Mesenchymal stem cell (in vitro differentiated cells and primary cell): ENCODE results near the gene PALD1.

ENCODE experiments used
- DNase-seq: peaks from one replicate; pipeline ENCODE4 v3.0.0-alpha.2; 2013
- H2AFZ ChIP-seq: one replicate; pipeline ENCODE4 v1.6.1; 2013; ENCODE audit warnings: low read depth, mild to moderate bottlenecking, control low read depth, inconsistent platforms, low read length, moderate library complexity
- H2AK5ac ChIP-seq: 2 replicates; pipeline ENCODE4 v1.6.1; 2013; ENCODE audit warnings: low read length, moderate library complexity, mild to moderate bottlenecking, inconsistent platforms; ENCODE audit not compliant: severe bottlenecking
- H2BK120ac ChIP-seq: one replicate; pipeline ENCODE4 v1.6.1; 2013; ENCODE audit warnings: low read depth, mild to moderate bottlenecking, inconsistent platforms, low read length, moderate library complexity
- H2BK12ac ChIP-seq, 2 experiments: one replicate each; pipeline ENCODE4 v1.6.1; 2013; ENCODE audit warnings: inconsistent platforms in 2 of 2, low read length in 2 of 2, mild to moderate bottlenecking in 2 of 2, moderate library complexity in 2 of 2, control low read depth in 1 of 2
- H2BK15ac ChIP-seq: one replicate; pipeline ENCODE4 v1.6.1; 2013; ENCODE audit warnings: mild to moderate bottlenecking, low read depth, inconsistent platforms; ENCODE audit not compliant: poor library complexity, severe bottlenecking
- H2BK5ac ChIP-seq: 2 replicates; pipeline ENCODE4 v1.6.1; 2013; ENCODE audit warnings: low read depth, mild to moderate bottlenecking, low read length, control low read depth, inconsistent platforms; ENCODE audit not compliant: poor library complexity, severe bottlenecking
- H3K14ac ChIP-seq, 2 experiments: one replicate each; pipeline ENCODE4 v1.6.1; 2013; ENCODE audit warnings: inconsistent platforms in 2 of 2, low read length in 2 of 2, control low read depth in 1 of 2, mild to moderate bottlenecking in 1 of 2, moderate library complexity in 1 of 2
- H3K18ac ChIP-seq, 2 experiments: one replicate each; pipeline ENCODE4 v1.6.1; 2013; ENCODE audit warnings: inconsistent platforms in 2 of 2, low read length in 2 of 2, control low read depth in 1 of 2, low read depth in 1 of 2, mild to moderate bottlenecking in 1 of 2
- H3K23ac ChIP-seq, 2 experiments: one replicate each; pipeline ENCODE4 v1.6.1; 2013; ENCODE audit warnings: inconsistent platforms in 2 of 2, low read length in 2 of 2, mild to moderate bottlenecking in 2 of 2, moderate library complexity in 2 of 2, control low read depth in 1 of 2
- H3K27ac ChIP-seq: 2 replicates; pipeline ENCODE4 v1.5.1; 2013; ENCODE audit warnings: mild to moderate bottlenecking, moderate library complexity, low read length, control low read depth, inconsistent platforms; ENCODE audit not compliant: poor library complexity, severe bottlenecking
- H3K27me3 ChIP-seq, 2 experiments: 2 replicates each; pipeline versions ENCODE4 v1.6.1 to v1.7.0; 2013; ENCODE audit warnings: low read length in 2 of 2, mild to moderate bottlenecking in 2 of 2, moderate library complexity in 2 of 2, control low read depth in 1 of 2, inconsistent platforms in 1 of 2; ENCODE audit not compliant: control insufficient read depth in 1 of 2, insufficient read depth in 1 of 2
- H3K36me3 ChIP-seq, 2 experiments: 2 replicates each; pipeline versions ENCODE4 v1.6.1 to v1.7.0; 2013; ENCODE audit warnings: low read length in 2 of 2, control low read depth in 1 of 2, inconsistent platforms in 1 of 2, low read depth in 1 of 2, mild to moderate bottlenecking in 1 of 2; ENCODE audit not compliant: insufficient read depth in 2 of 2, control insufficient read depth in 1 of 2
- H3K4ac ChIP-seq, 2 experiments: one replicate each; pipeline ENCODE4 v1.6.1; 2013; ENCODE audit warnings: inconsistent platforms in 2 of 2, low read length in 2 of 2, mild to moderate bottlenecking in 2 of 2, moderate library complexity in 2 of 2, control low read depth in 1 of 2, low read depth in 1 of 2
- H3K4me1 ChIP-seq: 2 replicates; pipeline ENCODE4 v1.6.1; 2013; ENCODE audit warnings: low read depth, low read length, control low read depth; ENCODE audit not compliant: control insufficient read depth, insufficient read depth
- H3K4me2 ChIP-seq: 2 replicates; pipeline ENCODE4 v1.6.1; 2013; ENCODE audit warnings: low read length, mild to moderate bottlenecking, inconsistent platforms; ENCODE audit not compliant: poor library complexity, severe bottlenecking
- H3K4me3 ChIP-seq, 2 experiments: 2 replicates each; pipeline versions ENCODE4 v1.5.1 to v1.7.0; 2013; ENCODE audit warnings: low read length in 2 of 2, mild to moderate bottlenecking in 2 of 2, control low read depth in 1 of 2, low read depth in 1 of 2; ENCODE audit not compliant: insufficient read depth in 1 of 2
- H3K79me1 ChIP-seq: replicated peaks from 2 replicates; pipeline ENCODE4 v1.6.1; 2013; ENCODE audit warnings: mild to moderate bottlenecking, control low read depth, low read length, inconsistent platforms; ENCODE audit not compliant: poor library complexity, severe bottlenecking
- H3K9ac ChIP-seq: 2 replicates; pipeline ENCODE4 v1.7.0; 2013; ENCODE audit warnings: mild to moderate bottlenecking, low read length, moderate library complexity
- H3K9me3 ChIP-seq: 2 replicates; pipeline ENCODE4 v1.7.0; 2013; ENCODE audit warnings: mild to moderate bottlenecking, low read length; ENCODE audit not compliant: control insufficient read depth
- H4K8ac ChIP-seq: one replicate; pipeline ENCODE4 v1.6.1; 2013; ENCODE audit warnings: inconsistent platforms, mild to moderate bottlenecking, low read length, moderate library complexity
- H4K91ac ChIP-seq: one replicate; pipeline ENCODE4 v1.6.1; 2013; ENCODE audit warnings: mild to moderate bottlenecking, low read length, inconsistent platforms
- WGBS: methylation state at CpG from one replicate; pipeline ENCODE4 v1.1.7; 2013; ENCODE audit warnings: mixed read lengths; 5-methylcytosine and 5-hydroxymethylcytosine counted together

The PALD1 gene

DNA sequence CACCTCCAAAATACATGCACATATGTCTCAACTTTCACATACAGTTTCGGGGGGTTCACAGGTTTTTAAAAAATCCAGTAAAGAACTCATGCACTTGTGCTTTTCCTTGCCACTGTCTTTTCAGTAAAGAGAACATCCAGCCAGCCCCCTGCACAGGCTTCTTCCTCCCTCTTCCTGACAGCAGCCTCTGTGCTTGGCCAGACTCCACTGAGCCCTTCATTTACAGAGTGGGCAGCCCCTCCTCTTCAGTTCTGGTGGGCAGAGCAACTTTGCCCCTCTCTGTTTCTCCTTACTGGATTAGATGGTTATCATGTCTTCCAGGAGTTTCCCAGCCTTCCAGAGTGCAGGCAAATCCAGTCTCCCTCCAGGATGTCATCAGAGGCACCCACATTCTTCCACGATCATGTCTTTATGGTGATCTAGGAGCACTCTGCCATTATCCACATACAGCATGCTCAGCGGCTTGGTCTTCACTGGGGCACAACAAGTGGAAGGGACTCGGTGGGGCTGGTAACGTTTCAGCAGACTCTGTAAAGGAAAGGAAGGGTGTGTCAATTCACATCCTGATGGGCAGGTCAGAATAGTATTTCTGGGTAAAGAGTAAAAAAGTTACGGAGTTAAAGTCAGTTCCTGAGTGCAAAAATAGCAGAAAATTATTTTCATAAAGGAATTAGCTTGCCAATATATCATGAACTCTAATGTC, 45.9 kb upstream of the PALD1 start:
- H2BK12ac ChIP-seq: no peak overlapping the region
- no peak overlapping the region for H3K4me3 ChIP-seq
- H3K27me3 ChIP-seq: peaks cover 3% of the 10 kb centered on the region in 2 experiments
- no peaks in the 10 kb centered on the region for H3K4me1 ChIP-seq
- H3K36me3 ChIP-seq: peaks cover 30 to 37% of the 10 kb centered on the region in 2 experiments
- H2BK15ac ChIP-seq: no peak overlapping the region
- H3K4me2 ChIP-seq: no peak overlapping the region
- H3K9me3 ChIP-seq: no peaks in the 10 kb centered on the region
- no peak overlapping the region for H3K14ac ChIP-seq
- no peak overlapping the region for H2AK5ac ChIP-seq
- H3K27ac ChIP-seq: no peak overlapping the region
- no peak overlapping the region for H3K9ac ChIP-seq
- H3K79me1 ChIP-seq: peaks cover 2% of the 10 kb centered on the region
- DNase-seq: no peak
- no peak overlapping the region for H4K91ac ChIP-seq
- no peak overlapping the region for H4K8ac ChIP-seq
- no peak overlapping the region for H2BK120ac ChIP-seq
- no peak overlapping the region for H2BK5ac ChIP-seq
- H3K18ac ChIP-seq: no peak overlapping the region
- H2AFZ ChIP-seq: no peak overlapping the region
- WGBS: 95% methylated on average over 6 of the region's 6 CpGs
- H3K4ac ChIP-seq: no peak overlapping the region
- H3K23ac ChIP-seq: no peak overlapping the region

DNA sequence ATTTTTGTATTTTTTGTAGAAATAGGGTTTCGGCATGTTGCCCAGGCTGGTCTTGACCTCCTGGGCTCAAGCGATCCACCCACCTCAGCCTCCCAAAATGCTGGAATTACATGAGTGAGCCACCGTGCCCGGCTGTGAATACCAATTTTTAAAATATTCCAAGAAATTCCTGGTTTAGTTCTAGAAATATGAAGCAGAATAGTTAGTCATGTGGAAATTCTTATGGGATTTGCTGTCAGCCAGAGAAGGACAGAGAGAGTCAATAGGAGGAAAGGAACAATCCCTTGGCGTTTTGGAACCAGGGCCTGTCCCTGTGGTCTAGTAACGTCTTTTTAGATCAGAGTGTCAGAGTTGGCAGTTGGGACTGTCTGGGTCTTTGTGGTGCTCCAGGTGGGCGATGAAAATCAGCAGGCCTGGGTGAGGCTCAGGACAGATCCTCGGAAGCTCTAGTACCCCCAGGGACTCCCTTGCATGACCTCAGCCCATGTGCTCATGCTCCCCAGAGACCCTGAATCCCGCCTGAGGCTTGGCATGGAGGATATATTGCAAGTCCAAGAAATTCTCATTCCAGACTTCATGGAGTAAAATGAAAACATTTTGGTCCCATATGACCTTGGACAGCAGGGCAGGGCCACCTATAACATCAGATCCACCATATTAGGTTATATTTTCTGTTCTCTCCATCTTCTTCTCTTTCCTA, 44.8 kb upstream of the PALD1 start:
- no peak overlapping the region for H3K14ac ChIP-seq
- no peak overlapping the region for H4K8ac ChIP-seq
- H3K9me3 ChIP-seq: no peaks in the 10 kb centered on the region
- no peaks in the 10 kb centered on the region for H3K79me1 ChIP-seq
- no peak overlapping the region for H2BK5ac ChIP-seq
- no peak overlapping the region for H3K4me2 ChIP-seq
- no peak overlapping the region for H2AFZ ChIP-seq
- no peak overlapping the region for H3K18ac ChIP-seq
- H3K4me1 ChIP-seq: no peaks in the 10 kb centered on the region
- H2BK120ac ChIP-seq: no peak overlapping the region
- no peak overlapping the region for H2BK12ac ChIP-seq
- no peak overlapping the region for H3K23ac ChIP-seq
- no peak overlapping the region for H3K27ac ChIP-seq
- no peak for DNase-seq
- H2AK5ac ChIP-seq: no peak overlapping the region
- H2BK15ac ChIP-seq: no peak overlapping the region
- no peak overlapping the region for H3K4ac ChIP-seq
- peaks cover 11 to 12% of the 10 kb centered on the region in 2 experiments for H3K27me3 ChIP-seq
- no peak overlapping the region for H3K4me3 ChIP-seq
- H3K9ac ChIP-seq: peak overlapping the region; percentile 5
- H4K91ac ChIP-seq: no peak overlapping the region
- peaks cover 20 to 29% of the 10 kb centered on the region in 2 experiments for H3K36me3 ChIP-seq
- 85% methylated on average over 7 of the region's 9 CpGs for WGBS

DNA sequence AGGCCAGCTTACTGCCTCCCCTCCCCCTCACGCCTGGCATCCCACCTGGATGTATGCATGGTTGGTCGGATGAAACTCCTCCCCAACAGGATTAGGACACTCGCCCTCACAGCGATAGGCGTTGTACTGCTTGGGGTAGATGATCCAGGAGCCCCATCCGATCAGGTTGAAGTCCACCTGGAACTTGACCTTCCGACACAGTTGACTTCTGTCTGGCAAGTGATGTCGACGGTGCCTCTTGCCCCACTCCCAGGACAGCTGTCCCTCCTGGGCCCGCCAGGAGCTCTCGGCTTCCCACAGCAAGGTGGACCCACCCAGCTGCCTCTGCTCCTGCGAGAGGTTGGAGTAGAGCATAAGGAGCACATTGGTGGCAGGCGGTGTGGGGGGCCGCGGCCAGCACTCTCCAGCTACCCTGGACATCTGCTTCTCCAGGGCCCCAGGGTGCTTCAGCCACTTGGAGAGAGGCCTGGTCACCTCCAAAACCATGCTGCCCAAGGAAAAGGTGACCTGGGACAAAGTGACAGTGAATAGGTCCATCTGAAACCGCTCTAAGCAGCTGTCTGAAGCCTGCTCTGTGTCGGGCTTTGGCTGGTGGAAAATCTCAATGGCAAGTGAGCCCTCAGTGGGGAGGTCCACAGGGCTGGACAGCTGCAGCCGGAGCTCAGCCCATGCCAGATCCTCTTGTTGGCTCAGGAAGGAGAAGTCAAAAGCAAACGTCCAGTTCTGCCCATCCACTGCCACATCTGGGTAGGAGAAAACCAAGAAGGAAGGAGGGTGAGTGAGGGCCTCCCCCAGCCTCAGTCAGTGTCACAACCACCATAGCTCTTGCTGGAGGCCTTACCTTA, 43.1 kb upstream of the PALD1 start:
- DNase-seq: no peak
- no peak overlapping the region for H3K23ac ChIP-seq
- no peak overlapping the region for H3K4me3 ChIP-seq
- no peak overlapping the region for H4K91ac ChIP-seq
- no peak overlapping the region for H3K4ac ChIP-seq
- H3K14ac ChIP-seq: no peak overlapping the region
- H3K27ac ChIP-seq: no peak overlapping the region
- no peak overlapping the region for H2BK120ac ChIP-seq
- H4K8ac ChIP-seq: no peak overlapping the region
- no peak overlapping the region for H2BK15ac ChIP-seq
- no peaks in the 10 kb centered on the region for H3K79me1 ChIP-seq
- H2AFZ ChIP-seq: no peak overlapping the region
- H3K9ac ChIP-seq: no peak overlapping the region
- H3K27me3 ChIP-seq: peaks cover 28 to 30% of the 10 kb centered on the region in 2 experiments
- H3K36me3 ChIP-seq: peaks cover 7 to 19% of the 10 kb centered on the region in 2 experiments
- H3K9me3 ChIP-seq: no peaks in the 10 kb centered on the region
- no peak overlapping the region for H2BK12ac ChIP-seq
- peaks cover under 1% of the 10 kb centered on the region for H3K4me1 ChIP-seq
- no peak overlapping the region for H2AK5ac ChIP-seq
- no peak overlapping the region for H3K18ac ChIP-seq
- H2BK5ac ChIP-seq: no peak overlapping the region
- H3K4me2 ChIP-seq: no peak overlapping the region
- WGBS: 98% methylated on average over 18 of the region's 19 CpGs

DNA sequence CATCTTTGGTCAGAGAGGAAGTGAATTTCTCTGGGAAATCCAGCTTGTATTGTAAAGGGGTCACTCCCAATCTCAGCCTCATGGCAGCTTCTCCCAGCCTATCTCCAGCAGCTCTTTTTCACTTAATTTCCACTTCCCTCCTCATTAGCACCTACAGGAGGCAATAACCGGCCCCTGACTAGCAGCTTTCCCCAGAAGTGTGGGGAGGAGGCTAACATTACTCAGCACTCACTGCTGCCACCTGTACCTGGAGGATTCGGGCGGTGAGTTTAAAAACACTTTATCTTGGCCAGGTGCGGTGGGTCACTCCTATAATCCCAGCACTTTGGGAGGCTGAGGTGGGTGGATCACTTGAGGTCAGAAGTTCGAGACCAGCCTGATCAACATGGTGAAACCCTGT, 40.8 kb upstream of the PALD1 start:
- Histone ChIP-seq H3K4me3 (no peak overlapping the region), H2BK12ac (no peak overlapping the region), H3K14ac (no peak overlapping the region), H3K27ac (no peak overlapping the region), H3K4me2 (no peak overlapping the region), H4K8ac (no peak overlapping the region), H3K4ac (no peak overlapping the region), H2AK5ac (no peak overlapping the region), H3K9ac (no peak overlapping the region), H4K91ac (no peak overlapping the region), H2AFZ (no peak overlapping the region), H2BK5ac (no peak overlapping the region), H3K4me1 (peaks cover 15% of the 10 kb centered on the region), H2BK15ac (no peak overlapping the region), H3K9me3 (no peaks in the 10 kb centered on the region), H3K79me1 (no peaks in the 10 kb centered on the region), H3K36me3 (peaks cover 0 to 11% of the 10 kb centered on the region in 2 experiments), H3K27me3 (peaks cover 51 to 52% of the 10 kb centered on the region in 2 experiments), H3K23ac (no peak overlapping the region), H3K18ac (no peak overlapping the region), H2BK120ac (no peak overlapping the region)
- DNase-seq: no peak
- WGBS: 20% methylated on average over 5 of the region's 5 CpGs
